H1 (cell line): ENCODE data around the gene PHOSPHO1. TPM values are rescaled to one million over a fixed set of nuclear protein-coding genes. Genes with fewer than 3 reads are reported as not detected.
A peak's percentile ranks its signal among the peaks of the same experiment; 100 is the strongest.

ENCODE experiments used
- ASH2L ChIP-seq: fragments of 200-600, 300-600 bp; sonication (generic); IDR thresholded peaks from one replicate; pipeline ENCODE4 v1.7.1; 2017; ENCODE audit warnings: low read length
- CHD7 ChIP-seq: fragments of 300-600 bp; sonication (generic); IDR thresholded peaks from 2 replicates; pipeline ENCODE4 v1.7.1; 2012; ENCODE audit warnings: low read length, moderate library complexity, mild to moderate bottlenecking, inconsistent platforms; ENCODE audit not compliant: insufficient replicate concordance
- CTCF ChIP-seq, 3 experiments: IDR thresholded peaks; 1 replicate in 2 of 3; 2 replicates in 1 of 3; pipeline versions ENCODE4 v1.5.1 to v1.6.1; 2011; ENCODE audit warnings: low read length in 3 of 3, mild to moderate bottlenecking in 3 of 3, inconsistent platforms in 2 of 3, low read depth in 1 of 3, moderate library complexity in 1 of 3; ENCODE audit not compliant: insufficient read depth in 1 of 3; ENCODE audit errors: control extremely low read depth in 1 of 3
- JUND ChIP-seq: IDR thresholded peaks from 2 replicates; pipeline ENCODE4 v1.6.1; 2011; ENCODE audit warnings: mild to moderate bottlenecking, improper control_type of control experiment, low read length
- RFX5 ChIP-seq: IDR thresholded peaks from 2 replicates; pipeline ENCODE4 v1.6.1; 2011; ENCODE audit warnings: low read depth, low read length, improper control_type of control experiment, borderline replicate concordance
- SRF ChIP-seq: IDR thresholded peaks from 2 replicates; pipeline ENCODE4 v1.6.1; 2011; ENCODE audit warnings: mild to moderate bottlenecking, low read depth, low read length, moderate library complexity
- TAF7 ChIP-seq: optimal IDR thresholded peaks from 2 replicates; pipeline ENCODE3; 2011; ENCODE audit warnings: low read depth, mild to moderate bottlenecking, inconsistent platforms, low read length, moderate library complexity, borderline replicate concordance
- YY1 ChIP-seq: IDR thresholded peaks from 2 replicates; pipeline ENCODE4 v1.6.1; 2011; ENCODE audit warnings: low read depth, mild to moderate bottlenecking, low read length
- polyA plus RNA-seq, 7 experiments: library from polyadenylated mRNA; depleted of rRNA in 3 of 7; stranded (reverse) in 5 of 7; unstranded in 2 of 7; fragments of >200 nt in 5 of 7; fragments of 200-250 nt in 2 of 7; gene quantifications; 1 replicate in 5 of 7; 2 replicates in 1 of 7; 4 replicates in 1 of 7; pipeline versions ENCODE4 v1.2.1 to v1.2.3, GENCODE V29; 2011 to 2013; ENCODE audit warnings: missing spikeins in 2 of 7, mixed read lengths in 2 of 7
- total RNA-seq: library from RNA; stranded (reverse); fragmentation: NEBNext Ultra II Directional; extraction: Animal tissue kit (Norgen Biotek cat#: 25700); gene quantifications from 2 replicates; pipeline ENCODE4 v1.2.1, GENCODE V29; 2021
- TF ChIP-seq, protein P1 (sequence below): IDR thresholded peaks from 2 replicates; pipeline ENCODE4 v1.6.1; 2012; ENCODE audit warnings: inconsistent platforms

PHOSPHO1 gene
- total and polyA plus RNA-seq, 2 of the 8 experiments (the other 6 are each of a cell fraction or from before 2014, with no cell fraction given) = 0.34 to 0.45 TPM

DNA sequence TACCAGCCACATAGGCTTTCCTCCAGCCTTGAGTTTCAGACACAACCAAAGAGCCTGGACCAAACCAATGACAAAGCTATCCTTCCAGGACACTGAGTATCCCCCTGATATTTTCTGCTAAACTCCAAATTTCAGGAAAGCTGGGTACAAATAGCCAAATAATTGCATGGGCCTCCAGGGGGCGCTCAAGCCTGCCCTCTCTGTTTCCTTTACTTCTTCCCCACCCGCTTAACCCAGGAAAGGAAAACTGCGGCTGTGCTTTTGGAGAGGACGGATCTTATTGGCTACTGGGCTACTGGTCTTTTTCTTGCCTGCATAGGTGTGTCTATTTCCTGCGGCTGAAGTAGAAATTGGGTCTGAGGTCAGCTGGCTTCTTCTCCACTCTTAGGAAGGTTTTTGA is 50.3 kb downstream of the PHOSPHO1 start (continued):
- no peak for TF ChIP-seq CHD7
- TF ChIP-seq YY1 = 0 out of 2 replicates have a peak, but pooled peaks have one; percentile 5
- no peak for TF ChIP-seq RFX5
- no peak for TF ChIP-seq ASH2L
- no peak for TF ChIP-seq TAF7
- TF ChIP-seq SRF = no peak
- TF ChIP-seq, protein P1, sequence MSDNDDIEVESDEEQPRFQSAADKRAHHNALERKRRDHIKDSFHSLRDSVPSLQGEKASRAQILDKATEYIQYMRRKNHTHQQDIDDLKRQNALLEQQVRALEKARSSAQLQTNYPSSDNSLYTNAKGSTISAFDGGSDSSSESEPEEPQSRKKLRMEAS = no peak
- TF ChIP-seq CTCF (IDR thresholded peaks at IDR 0.05; ENCODE audit: control extremely low read depth in 1 of 3, insufficient read depth in 1 of 3, low read depth in 1 of 3, low read length in 3 of 3) = peak; percentile 60 to 93 (median 75)
- no peak for TF ChIP-seq JUND
